GM12873 (cell line): ENCODE results near the gene CERS5.

Experiments used
- TF ChIP-seq, protein P1 (sequence below): IDR thresholded peaks from 2 replicates; pipeline ENCODE4 v1.5.1; 2012; ENCODE audit warnings: low read depth, mild to moderate bottlenecking, moderate library complexity, low read length, control low read depth; ENCODE audit not compliant: insufficient read depth; ENCODE audit errors: missing control alignments

The CERS5 gene

DNA sequence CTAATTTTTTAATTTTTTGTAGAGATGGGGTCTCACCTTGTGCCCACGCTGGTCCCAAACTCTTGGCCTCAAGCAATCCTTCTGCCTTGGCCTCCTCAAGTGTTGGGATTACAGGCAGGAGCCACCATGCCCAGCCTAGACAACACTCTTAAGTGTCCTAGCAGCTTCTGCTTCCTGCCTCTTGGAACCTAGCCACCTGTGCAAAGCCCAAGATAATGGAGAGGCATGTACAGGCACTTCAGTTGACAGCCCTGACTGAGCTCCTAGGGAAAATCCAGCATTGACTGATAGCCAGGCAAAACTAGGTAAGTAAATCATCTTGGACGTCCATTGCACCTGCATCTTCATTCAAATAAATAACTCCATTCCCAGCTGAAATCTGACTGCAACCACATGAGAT lies 39.6 kb downstream of the CERS5 start:
- TF ChIP-seq, protein P1, sequence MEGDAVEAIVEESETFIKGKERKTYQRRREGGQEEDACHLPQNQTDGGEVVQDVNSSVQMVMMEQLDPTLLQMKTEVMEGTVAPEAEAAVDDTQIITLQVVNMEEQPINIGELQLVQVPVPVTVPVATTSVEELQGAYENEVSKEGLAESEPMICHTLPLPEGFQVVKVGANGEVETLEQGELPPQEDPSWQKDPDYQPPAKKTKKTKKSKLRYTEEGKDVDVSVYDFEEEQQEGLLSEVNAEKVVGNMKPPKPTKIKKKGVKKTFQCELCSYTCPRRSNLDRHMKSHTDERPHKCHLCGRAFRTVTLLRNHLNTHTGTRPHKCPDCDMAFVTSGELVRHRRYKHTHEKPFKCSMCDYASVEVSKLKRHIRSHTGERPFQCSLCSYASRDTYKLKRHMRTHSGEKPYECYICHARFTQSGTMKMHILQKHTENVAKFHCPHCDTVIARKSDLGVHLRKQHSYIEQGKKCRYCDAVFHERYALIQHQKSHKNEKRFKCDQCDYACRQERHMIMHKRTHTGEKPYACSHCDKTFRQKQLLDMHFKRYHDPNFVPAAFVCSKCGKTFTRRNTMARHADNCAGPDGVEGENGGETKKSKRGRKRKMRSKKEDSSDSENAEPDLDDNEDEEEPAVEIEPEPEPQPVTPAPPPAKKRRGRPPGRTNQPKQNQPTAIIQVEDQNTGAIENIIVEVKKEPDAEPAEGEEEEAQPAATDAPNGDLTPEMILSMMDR = no peak

DNA sequence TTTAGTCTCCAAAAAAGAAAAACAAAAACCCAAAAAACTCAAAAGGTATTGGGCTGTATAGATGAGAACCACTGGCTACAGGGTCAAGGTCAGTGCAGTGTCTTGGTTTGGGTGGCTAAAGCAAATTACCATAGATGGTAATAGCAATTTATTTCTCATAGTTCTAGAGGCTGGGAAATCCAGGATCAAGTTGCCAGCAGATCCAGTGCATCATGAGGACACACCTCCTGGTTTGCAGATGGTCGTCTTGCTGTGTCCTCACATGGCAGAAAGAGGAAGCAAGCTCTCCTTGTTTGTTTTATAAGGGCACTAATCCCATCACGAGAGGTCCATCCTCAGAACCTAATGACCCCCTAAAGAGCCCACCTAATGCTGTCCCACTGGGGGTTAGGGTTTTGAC lies 44.0 kb downstream of the CERS5 start:
- TF ChIP-seq, protein P1 = no peak

DNA sequence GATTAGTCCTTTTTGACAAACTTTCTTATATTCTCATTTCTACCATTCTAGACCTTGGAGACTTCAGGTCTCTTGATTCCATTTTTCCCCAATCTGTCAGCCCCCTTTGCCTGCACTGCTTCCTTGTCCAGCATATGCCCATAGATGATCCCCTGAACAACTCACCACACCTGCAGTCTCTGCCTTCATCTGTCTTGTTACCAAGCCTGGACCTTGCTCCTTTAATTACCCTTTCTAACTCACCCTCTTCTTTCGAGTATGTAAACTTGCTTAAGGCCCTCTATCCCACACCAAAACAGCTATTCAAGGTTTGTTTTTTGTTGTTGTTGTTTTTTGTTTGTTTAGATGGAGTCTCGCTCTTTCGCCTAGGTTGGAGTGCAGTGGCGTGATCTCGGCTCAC lies 45.5 kb downstream of the CERS5 start:
- TF ChIP-seq, protein P1 = no peak

DNA sequence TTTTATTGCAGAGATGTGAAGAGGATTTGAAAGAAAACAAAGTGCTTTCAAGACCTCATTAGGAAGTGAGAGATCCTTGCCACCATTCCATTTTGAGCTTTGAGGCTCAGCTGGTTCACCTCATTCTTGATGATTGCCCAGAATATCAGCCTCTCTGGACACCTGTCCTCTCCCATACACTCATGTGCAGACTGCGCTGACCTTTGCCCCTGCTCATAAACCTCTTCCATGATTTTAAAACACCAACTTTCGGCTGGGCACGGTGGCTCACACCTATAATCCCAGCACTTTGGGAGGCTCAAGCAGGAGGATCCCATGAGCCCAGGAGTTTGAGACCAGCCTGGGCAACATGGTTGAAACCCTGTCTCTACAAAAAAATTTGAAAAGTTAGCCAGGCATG lies 46.2 kb downstream of the CERS5 start:
- TF ChIP-seq, protein P1 = no peak

DNA sequence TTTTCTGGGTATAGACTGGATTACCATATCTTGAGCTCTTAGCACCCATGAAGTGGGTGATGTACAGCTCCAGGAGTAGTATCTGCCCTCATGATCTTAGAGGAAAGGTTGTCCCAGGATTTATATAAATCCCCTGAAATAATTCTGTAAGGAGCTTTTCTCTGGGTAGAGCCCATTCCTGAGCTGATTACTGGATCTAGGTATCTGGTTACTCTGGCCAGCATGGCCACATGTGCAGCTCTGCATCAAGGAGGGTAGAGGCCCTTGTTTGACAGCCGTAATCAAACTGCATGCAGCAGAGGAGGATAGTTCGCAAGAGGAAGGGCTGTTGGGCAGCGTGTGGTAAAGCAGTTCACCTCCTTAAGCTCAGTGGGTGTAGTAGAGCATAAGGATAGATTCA lies 46.6 kb downstream of the CERS5 start:
- TF ChIP-seq, protein P1 = no peak

DNA sequence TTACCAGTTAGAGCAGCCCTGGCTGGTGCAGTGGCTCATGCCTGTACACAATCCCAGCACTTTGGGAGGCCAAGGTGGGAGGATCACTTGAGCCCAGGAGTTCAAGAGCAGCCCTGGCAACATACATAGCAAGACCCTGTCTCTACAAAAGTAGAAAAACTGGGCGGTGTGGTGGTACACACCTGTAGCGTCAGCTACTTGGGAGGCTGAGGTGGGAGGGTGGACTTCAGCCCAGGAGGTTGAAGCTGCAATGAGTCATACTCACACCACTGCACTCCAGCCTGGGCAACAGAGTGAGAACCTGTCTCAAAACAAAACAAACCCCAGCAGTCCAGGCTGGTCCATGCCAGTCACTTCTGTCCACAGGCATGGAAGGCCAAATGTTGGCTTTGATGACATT lies 47.8 kb downstream of the CERS5 start:
- TF ChIP-seq, protein P1 = no peak

DNA sequence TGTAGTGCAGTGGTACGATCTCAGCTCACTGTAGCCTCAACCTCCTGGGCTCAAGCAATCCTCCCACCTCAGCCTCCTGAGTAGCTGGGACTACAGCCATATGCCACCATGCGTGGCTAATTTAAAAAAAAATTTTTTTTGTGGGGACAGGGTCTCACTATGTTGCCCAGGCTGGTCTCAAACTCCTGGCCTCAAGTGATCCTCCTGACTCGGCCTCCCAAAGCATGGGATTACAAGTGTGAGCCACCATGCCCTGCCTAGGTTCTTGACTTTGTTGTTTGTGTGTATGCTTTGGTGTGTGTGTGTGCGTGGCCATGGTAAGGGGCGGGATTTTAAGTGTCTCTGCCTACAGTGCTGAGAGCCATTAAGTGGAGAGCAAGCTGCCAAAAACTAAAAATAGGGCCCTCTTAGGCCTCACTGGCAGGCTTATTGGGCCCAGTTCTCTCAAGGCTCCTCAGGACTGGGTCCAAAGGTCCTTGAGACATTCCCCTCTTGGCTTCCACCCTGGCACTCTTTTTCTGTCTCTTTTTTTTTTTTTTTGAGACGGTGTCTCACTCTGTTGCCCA lies 50.0 kb downstream of the CERS5 start:
- TF ChIP-seq, protein P1 = no peak
